GM21529 (cell line): Measurements from ENCODE around the gene PLA2G4B.

Experiments
- ATAC-seq: cut with Tn5 transposase; IDR thresholded peaks from one replicate; pipeline ENCODE4 v1.9.1; 2021; ENCODE audit not compliant: unreplicated experiment

PLA2G4B gene

GRCh38 chr15:41849204-41849603 lies 10.6 kb downstream of the PLA2G4B start:
- no peak for ATAC-seq

- ATAC-seq: no peak
Observed at GRCh38 chr15:41849861-41850260, 11.2 kb downstream of the PLA2G4B start.

GRCh38 chr15:41850482-41851166 lies 12.0 kb downstream of the PLA2G4B start:
- ATAC-seq: no peak

GRCh38 chr15:41851167-41851523 lies 12.5 kb downstream of the PLA2G4B start:
- ATAC-seq: no peak

- no peak for ATAC-seq
Observed at GRCh38 chr15:41851755-41852370, 13.2 kb downstream of the PLA2G4B start.

- no peak for ATAC-seq
Observed at GRCh38 chr15:41852736-41853590, 14.3 kb downstream of the PLA2G4B start.

- no peak for ATAC-seq
Observed at GRCh38 chr15:41853831-41854230, 15.2 kb downstream of the PLA2G4B start.

- no peak for ATAC-seq
Observed at GRCh38 chr15:41854443-41854842, 15.8 kb downstream of the PLA2G4B start.

GRCh38 chr15:41855261-41855961 lies 16.8 kb downstream of the PLA2G4B start:
- ATAC-seq: no peak

GRCh38 chr15:41856262-41856661 lies 17.6 kb downstream of the PLA2G4B start:
- ATAC-seq: no peak

- no peak for ATAC-seq
Observed at GRCh38 chr15:41856716-41857115, 18.1 kb downstream of the PLA2G4B start.

- no peak for ATAC-seq
Observed at GRCh38 chr15:41857316-41857715, 18.7 kb downstream of the PLA2G4B start.

- no peak for ATAC-seq
Observed at GRCh38 chr15:41858756-41859155, 20.1 kb downstream of the PLA2G4B start.

- ATAC-seq: no peak
Observed at GRCh38 chr15:41860049-41860828, 21.6 kb downstream of the PLA2G4B start.

- ATAC-seq: no peak
Observed at GRCh38 chr15:41861736-41862356, 23.2 kb downstream of the PLA2G4B start.

- ATAC-seq: no peak
Observed at GRCh38 chr15:41862515-41863116, 24.0 kb downstream of the PLA2G4B start.

GRCh38 chr15:41865490-41866055 lies 26.9 kb downstream of the PLA2G4B start:
- ATAC-seq: no peak

GRCh38 chr15:41866263-41866703 lies 27.6 kb downstream of the PLA2G4B start:
- ATAC-seq: no peak

GRCh38 chr15:41866872-41867579 lies 28.4 kb downstream of the PLA2G4B start:
- ATAC-seq: no peak
